Gastroesophageal sphincter (tissue), 4 donors: ENCODE measurements around the gene LPCAT4. TPM values are rescaled to one million over a fixed set of nuclear protein-coding genes. Genes with fewer than 3 reads are reported as not detected.
"Not testable (repeated sequence)": the region's sequence is repeated elsewhere in the genome, so short reads cannot be mapped to it uniquely, and the experiment has no call there.

Experiments
- ATAC-seq: fragments of 150-250 bp; one replicate; pipeline ENCODE4 v1.9.1; 2016; ENCODE audit warnings: mild to moderate bottlenecking, moderate library complexity
- H3K27ac ChIP-seq, 4 donors: fragments of 200-600 bp; sonication (generic) in 3 of 4; 1 replicate in 3 of 4; 2 replicates in 1 of 4; pipeline ENCODE4 v1.5.1; 2016 to 2019
- H3K27me3 ChIP-seq: fragments of 200-600 bp; sonication (generic); one replicate; pipeline ENCODE4 v1.5.1; 2019
- H3K36me3 ChIP-seq, 2 donors: fragments of 200-600 bp; sonication (generic); one replicate each; pipeline ENCODE4 v1.5.1; 2019; ENCODE audit warnings: control low read depth in 1 of 2
- H3K4me1 ChIP-seq, 3 donors: fragments of 200-600 bp; sonication (generic); 1 replicate in 2 of 3; 2 replicates in 1 of 3; pipeline ENCODE4 v1.5.1; 2016 to 2019; ENCODE audit warnings: control low read depth in 2 of 3
- H3K4me3 ChIP-seq, 2 donors: fragments of 200-600 bp; sonication (generic); one replicate each; pipeline ENCODE4 v1.5.1; 2019; ENCODE audit warnings: mild to moderate bottlenecking in 1 of 2, moderate library complexity in 1 of 2
- H3K9me3 ChIP-seq, 3 donors: fragments of 200-600 bp; sonication (generic); one replicate each; pipeline ENCODE4 v1.5.1; 2017 to 2019; ENCODE audit warnings: control low read depth in 2 of 3
- CTCF ChIP-seq, 4 experiments: fragments of 200-600 bp in 2 of 4; fragments of 450-650 bp in 2 of 4; sonication (generic) in 1 of 4; IDR thresholded peaks; one replicate each; pipeline ENCODE4 v1.5.1; 2017 to 2019; ENCODE audit warnings: antibody characterized with exemption in 4 of 4, mild to moderate bottlenecking in 2 of 4, moderate library complexity in 2 of 4
- EP300 ChIP-seq: sonication (generic); formaldehyde crosslinking; IDR thresholded peaks from one replicate; pipeline ENCODE4 v1.6.1; 2017; ENCODE audit warnings: antibody characterized with exemption, mild to moderate bottlenecking
- POLR2A ChIP-seq, 2 donors: fragments of 450-650 bp; IDR thresholded peaks; one replicate each; pipeline ENCODE4 v1.6.1; 2017; ENCODE audit warnings: antibody characterized with exemption in 2 of 2, mild to moderate bottlenecking in 2 of 2, moderate library complexity in 1 of 2
- POLR2AphosphoS5 ChIP-seq: sonication (generic); formaldehyde crosslinking; IDR thresholded peaks from one replicate; pipeline ENCODE4 v1.6.1; 2017; ENCODE audit warnings: antibody characterized with exemption
- WGBS, 2 donors: methylation state at CpG; one replicate each; pipeline ENCODE4 v1.1.5; 2018; ENCODE audit warnings: low coverage in 1 of 2; 5-methylcytosine and 5-hydroxymethylcytosine counted together
- total RNA-seq, 4 donors: library from RNA; depleted of rRNA; stranded (reverse); fragments of >200 nt; gene quantifications; one replicate each; pipeline ENCODE4 v1.1.0, GENCODE V29; 2016

The LPCAT4 gene
- total RNA-seq: 10 to 100 TPM in 3 of 4 donors, 1 to 10 TPM in 1; 6.8 to 13.5 (median 10.7) TPM

GRCh38 chr15:34367101-34368081, at the start of gene LPCAT4:
Gene LPCAT4 (minus strand): TSS chr15:34367196. CDS start chr15:34367100, 96 bp downstream.
- ATAC-seq: peak; percentile 96
- TF ChIP-seq EP300 (no peak), CTCF (IDR thresholded peaks at IDR 0.05) (peak; percentile 93 to 99 (median 94)), POLR2AphosphoS5 (peak; percentile 35), POLR2A (IDR thresholded peaks at IDR 0.05) (peak; percentile 73 to 74)
- Histone ChIP-seq H3K9me3 (no peaks in the 10 kb centered on the region), H3K27me3 (no peaks in the 10 kb centered on the region), H3K27ac (peak within 1 kb of the TSS; percentile 87 to 98 (median 98)), H3K36me3 (peaks cover 0 to 16% of the 10 kb centered on the region in 2 donors), H3K4me1 (peaks cover 0 to 30% (median 13%) of the 10 kb centered on the region in 3 donors), H3K4me3 (peak within 1 kb of the TSS; percentile 77 to 95)
- 0% methylated on average over 1 of the region's 80 CpGs; no CpG with 5 or more reads in 1 of the 2 donors for WGBS, 2 donors

DNA sequence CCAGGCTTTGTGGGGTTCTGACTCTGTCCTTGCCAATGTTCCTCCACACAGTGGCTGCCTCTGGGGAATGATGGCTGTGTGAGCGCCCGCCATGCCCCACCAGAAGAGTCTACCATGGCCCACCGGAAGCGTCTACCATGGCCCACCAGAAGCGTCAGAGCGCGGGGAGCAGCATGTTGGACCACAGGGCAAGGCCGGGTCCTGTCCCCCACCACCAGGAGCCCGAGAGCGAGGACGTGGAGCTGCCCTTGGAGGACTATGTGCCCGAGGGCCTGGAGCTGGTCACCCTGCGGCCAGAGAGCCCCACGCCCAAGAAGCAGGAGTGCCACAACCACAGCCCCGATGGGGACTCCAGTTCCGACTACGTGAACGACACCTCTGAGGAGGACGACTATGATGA, 42.5 kb upstream of the LPCAT4 start:
- H3K27ac ChIP-seq, H3K27me3 ChIP-seq, H3K4me1 ChIP-seq, H3K36me3 ChIP-seq, ATAC-seq, H3K9me3 ChIP-seq, H3K4me3 ChIP-seq: not testable (repeated sequence)
- no CpG with 5 or more reads among the region's 19 CpGs for WGBS, 2 donors

DNA sequence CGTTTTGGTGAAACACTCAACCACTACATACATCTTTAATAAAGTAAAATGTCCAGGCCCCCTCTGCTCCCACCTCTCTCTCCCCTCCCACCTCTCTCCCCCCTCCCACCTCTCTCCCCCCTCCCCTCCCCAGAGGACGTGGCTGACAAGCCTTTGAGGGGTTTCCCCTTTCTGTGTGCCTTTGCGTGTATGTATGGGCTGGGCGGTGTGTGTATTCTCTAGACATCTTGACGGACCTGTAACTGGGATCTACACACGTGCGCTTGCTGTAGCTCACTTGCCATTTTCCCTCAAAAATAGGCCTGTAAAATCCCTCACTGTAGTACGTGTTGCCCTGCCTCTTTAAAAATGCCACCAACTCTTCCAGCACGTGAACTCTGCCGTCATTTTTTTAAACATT, 42.0 kb upstream of the LPCAT4 start:
- not testable (repeated sequence) for H3K4me3 ChIP-seq, H3K36me3 ChIP-seq, H3K27me3 ChIP-seq, H3K27ac ChIP-seq, H3K4me1 ChIP-seq, H3K9me3 ChIP-seq, ATAC-seq
- no CpG with 5 or more reads among the region's 10 CpGs for whole genome bisulfite sequencing, 2 donors

DNA sequence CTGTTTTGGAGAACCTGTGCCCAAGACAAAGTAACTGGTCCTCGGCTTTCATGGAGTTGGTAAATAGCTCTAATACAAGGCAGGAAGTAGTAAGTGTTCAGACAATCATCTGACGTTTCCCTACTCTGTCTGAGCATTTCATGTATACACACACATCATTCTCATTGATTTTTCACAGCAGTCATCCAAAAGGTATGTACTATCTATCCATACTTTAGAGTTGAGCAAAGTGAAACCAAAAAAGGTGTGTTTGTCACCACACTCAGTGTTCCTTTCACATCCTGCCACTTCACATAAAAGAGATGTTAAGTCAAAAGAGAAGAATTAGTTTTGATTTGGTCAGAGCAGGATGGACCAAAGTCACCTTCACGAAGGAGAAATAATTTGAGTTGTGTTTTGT, 36.9 kb upstream of the LPCAT4 start:
- not testable (repeated sequence) for ATAC-seq, H3K9me3 ChIP-seq, H3K4me1 ChIP-seq, H3K36me3 ChIP-seq, H3K4me3 ChIP-seq, H3K27ac ChIP-seq, H3K27me3 ChIP-seq
- WGBS, 2 donors: no CpG with 5 or more reads among the region's 3 CpGs

DNA sequence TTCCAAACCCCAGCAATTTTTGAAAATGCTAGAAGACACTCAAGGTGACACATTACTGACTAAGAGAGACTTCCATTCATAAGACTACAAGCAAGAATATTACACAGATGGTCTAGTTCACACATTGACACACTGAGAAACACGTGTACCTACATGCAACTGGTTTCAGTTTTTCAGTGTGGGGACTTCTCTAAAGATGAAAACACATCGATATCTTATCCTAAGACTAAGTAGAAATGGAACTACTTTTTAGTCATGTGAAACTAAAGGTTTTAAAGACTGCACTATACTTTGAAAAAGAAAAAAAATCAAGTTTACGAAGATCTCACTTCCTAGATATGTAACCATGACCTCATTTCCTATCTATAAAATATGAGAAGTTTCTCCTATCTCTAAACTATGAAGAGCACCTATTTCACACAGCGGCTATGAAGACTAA, 36.2 kb upstream of the LPCAT4 start:
- not testable (repeated sequence) for ATAC-seq
- no CpG with 5 or more reads among the region's 4 CpGs for WGBS, 2 donors

GRCh38 chr15:34397637-34398259, 30.8 kb upstream of the LPCAT4 start:
- H3K9me3 ChIP-seq, H3K36me3 ChIP-seq: not testable (repeated sequence)

More for the DNA sequence above, 36.2 kb upstream of the LPCAT4 start:
- not testable (repeated sequence) for H3K36me3 ChIP-seq, H3K27ac ChIP-seq, H3K27me3 ChIP-seq, H3K4me1 ChIP-seq, H3K4me3 ChIP-seq, H3K9me3 ChIP-seq

DNA sequence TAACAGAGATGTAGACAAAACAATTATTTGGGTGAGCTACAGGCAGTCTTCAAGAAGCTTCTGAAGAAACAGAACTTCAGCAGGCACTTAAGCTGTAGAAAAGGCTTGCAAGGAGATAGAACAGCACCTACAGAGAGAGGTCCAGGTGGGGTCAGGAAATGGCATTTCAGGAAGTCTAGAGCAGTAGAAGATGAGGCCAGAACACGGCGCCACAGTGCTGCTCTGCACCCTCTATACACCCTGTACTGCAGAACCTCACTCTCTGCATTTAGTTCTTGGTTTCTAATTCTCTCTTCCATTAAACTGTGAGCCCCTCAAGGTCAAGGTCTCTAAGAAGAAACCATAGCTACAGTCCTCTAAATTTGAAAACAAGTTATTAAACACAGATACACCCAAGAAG, 26.0 kb upstream of the LPCAT4 start:
- H3K36me3 ChIP-seq, H3K27me3 ChIP-seq, ATAC-seq, H3K4me3 ChIP-seq, H3K27ac ChIP-seq, H3K9me3 ChIP-seq, H3K4me1 ChIP-seq: not testable (repeated sequence)
- no CpG with 5 or more reads among the region's 2 CpGs for WGBS, 2 donors

More at GRCh38 chr15:34397637-34398259, 30.8 kb upstream of the LPCAT4 start:
- not testable (repeated sequence) for H3K4me1 ChIP-seq, ATAC-seq, H3K4me3 ChIP-seq, H3K27ac ChIP-seq, H3K27me3 ChIP-seq
- no CpG with 5 or more reads among the region's 6 CpGs for WGBS, 2 donors

GRCh38 chr15:34389594-34390086, 22.6 kb upstream of the LPCAT4 start:
- no CpG with 5 or more reads among the region's 16 CpGs for WGBS, 2 donors
- H3K27ac ChIP-seq, H3K27me3 ChIP-seq, H3K4me3 ChIP-seq, H3K4me1 ChIP-seq, H3K9me3 ChIP-seq, H3K36me3 ChIP-seq, ATAC-seq: not testable (repeated sequence)

GRCh38 chr15:34381829-34382521, 15.0 kb upstream of the LPCAT4 start:
- H3K4me1 ChIP-seq, H3K36me3 ChIP-seq, H3K27ac ChIP-seq, H3K4me3 ChIP-seq, H3K27me3 ChIP-seq, ATAC-seq, H3K9me3 ChIP-seq: not testable (repeated sequence)
- WGBS, 2 donors: no CpG with 5 or more reads among the region's 19 CpGs

- not testable (repeated sequence) for H3K4me1 ChIP-seq, ATAC-seq, H3K9me3 ChIP-seq, H3K27ac ChIP-seq, H3K4me3 ChIP-seq, H3K36me3 ChIP-seq, H3K27me3 ChIP-seq
- 72 to 92% methylated on average over 2 of the region's 4 CpGs for WGBS, 2 donors
Measured at GRCh38 chr15:34380491-34380890, 13.5 kb upstream of the LPCAT4 start.
